CD1c-positive myeloid dendritic cell (primary cell): Measurements from ENCODE around the gene ADAMTS8.
A peak's percentile ranks its signal among the peaks of the same experiment; 100 is the strongest.

Source experiments
- DNase-seq: peaks from one replicate; pipeline ENCODE4 v3.0.0-alpha.2; 2016; ENCODE audit errors: extremely low spot score

ADAMTS8 gene

GRCh38 chr11:130428316-130429119, at the start of gene ADAMTS8:
Gene ADAMTS8 (minus strand): TSS chr11:130428609. CDS start chr11:130428286, 323 bp downstream.
- peak; percentile 13 for DNase-seq

- DNase-seq: no peak
Measured at GRCh38 chr11:130477586-130478203, 49.3 kb upstream of the ADAMTS8 start.

GRCh38 chr11:130476922-130477491, 48.6 kb upstream of the ADAMTS8 start:
- no peak for DNase-seq

GRCh38 chr11:130476200-130476921, 48.0 kb upstream of the ADAMTS8 start:
- DNase-seq: no peak

- no peak for DNase-seq
Measured at GRCh38 chr11:130475426-130476053, 47.1 kb upstream of the ADAMTS8 start.

GRCh38 chr11:130474637-130475400, 46.4 kb upstream of the ADAMTS8 start:
- no peak for DNase-seq

GRCh38 chr11:130473795-130474377, 45.5 kb upstream of the ADAMTS8 start:
- no peak for DNase-seq

- DNase-seq: no peak
Measured at GRCh38 chr11:130473056-130473794, 44.8 kb upstream of the ADAMTS8 start.

- DNase-seq: no peak
Measured at GRCh38 chr11:130472434-130472961, 44.1 kb upstream of the ADAMTS8 start.

GRCh38 chr11:130471731-130472433, 43.5 kb upstream of the ADAMTS8 start:
- DNase-seq: no peak

GRCh38 chr11:130470832-130471706, 42.7 kb upstream of the ADAMTS8 start:
- DNase-seq: no peak

- no peak for DNase-seq
Measured at GRCh38 chr11:130469181-130469580, 40.8 kb upstream of the ADAMTS8 start.

GRCh38 chr11:130467116-130467900, 38.9 kb upstream of the ADAMTS8 start:
- DNase-seq: no peak

GRCh38 chr11:130465263-130465662, 36.9 kb upstream of the ADAMTS8 start:
- no peak for DNase-seq

- no peak for DNase-seq
Measured at GRCh38 chr11:130464291-130464812, 35.9 kb upstream of the ADAMTS8 start.

- DNase-seq: no peak
Measured at GRCh38 chr11:130462931-130463330, 34.5 kb upstream of the ADAMTS8 start.
